ENCODE data around the gene ZNF524. TPM values are rescaled to one million over a fixed set of nuclear protein-coding genes. Genes with fewer than 3 reads are reported as not detected.

Gene ZNF524
- total RNA-seq, 1 donor from 2014 or later, result 9.3 TPM

GRCh38 chr19:55644191-55644833 is 44.2 kb downstream of the ZNF524 start:
- H3K4me3 Mint-ChIP-seq (ENCODE audit: unreplicated experiment), result peak overlapping the region; percentile 93
- H3K36me3 Mint-ChIP-seq (ENCODE audit: low read depth, unreplicated experiment), result peaks cover 23% of the 10 kb centered on the region
- no peak for TF ChIP-seq CTCF (IDR thresholded peaks at IDR 0.05; ENCODE audit: unreplicated experiment)
- peaks cover 27% of the 10 kb centered on the region for H3K27me3 Mint-ChIP-seq (ENCODE audit: unreplicated experiment)
- peaks cover 28% of the 10 kb centered on the region for H3K4me1 Mint-ChIP-seq (ENCODE audit: unreplicated experiment)
- no peak for DNase-seq (ENCODE audit: low spot score)
- no peak overlapping the region for H3K27ac Mint-ChIP-seq (ENCODE audit: unreplicated experiment)
- H3K9me3 Mint-ChIP-seq (ENCODE audit: unreplicated experiment), result no peaks in the 10 kb centered on the region

- DNase-seq (ENCODE audit: low spot score), result no peak
- H3K27ac Mint-ChIP-seq (ENCODE audit: unreplicated experiment), result no peak overlapping the region
- peaks cover 23% of the 10 kb centered on the region for H3K36me3 Mint-ChIP-seq (ENCODE audit: low read depth, unreplicated experiment)
- H3K9me3 Mint-ChIP-seq (ENCODE audit: unreplicated experiment), result no peaks in the 10 kb centered on the region
- no peak for TF ChIP-seq CTCF (IDR thresholded peaks at IDR 0.05; ENCODE audit: unreplicated experiment)
- peak overlapping the region; percentile 93 for H3K4me3 Mint-ChIP-seq (ENCODE audit: unreplicated experiment)
- H3K27me3 Mint-ChIP-seq (ENCODE audit: unreplicated experiment), result peaks cover 32% of the 10 kb centered on the region
- peaks cover 28% of the 10 kb centered on the region for H3K4me1 Mint-ChIP-seq (ENCODE audit: unreplicated experiment)
These were observed 44.9 kb downstream of the ZNF524 start for GRCh38 chr19:55644842-55645511.

GRCh38 chr19:55645512-55645881 is 45.4 kb downstream of the ZNF524 start:
- H3K4me1 Mint-ChIP-seq (ENCODE audit: unreplicated experiment), result peaks cover 25% of the 10 kb centered on the region
- H3K4me3 Mint-ChIP-seq (ENCODE audit: unreplicated experiment), result peak overlapping the region; percentile 77
- no peaks in the 10 kb centered on the region for H3K9me3 Mint-ChIP-seq (ENCODE audit: unreplicated experiment)
- peaks cover 34% of the 10 kb centered on the region for H3K27me3 Mint-ChIP-seq (ENCODE audit: unreplicated experiment)
- peak overlapping the region; percentile 24 for H3K27ac Mint-ChIP-seq (ENCODE audit: unreplicated experiment)
- H3K36me3 Mint-ChIP-seq (ENCODE audit: low read depth, unreplicated experiment), result peaks cover 23% of the 10 kb centered on the region
- no peak for TF ChIP-seq CTCF (IDR thresholded peaks at IDR 0.05; ENCODE audit: unreplicated experiment)
- no peak for DNase-seq (ENCODE audit: low spot score)

- Mint-ChIP-seq H3K36me3 (ENCODE audit: low read depth, unreplicated experiment) (peaks cover 19% of the 10 kb centered on the region), H3K4me1 (ENCODE audit: unreplicated experiment) (peaks cover 19% of the 10 kb centered on the region), H3K9me3 (ENCODE audit: unreplicated experiment) (no peaks in the 10 kb centered on the region), H3K27ac (ENCODE audit: unreplicated experiment) (peak overlapping the region; percentile 30), H3K4me3 (ENCODE audit: unreplicated experiment) (peak overlapping the region; percentile 87), H3K27me3 (ENCODE audit: unreplicated experiment) (peaks cover 32% of the 10 kb centered on the region)
- no peak for DNase-seq (ENCODE audit: low spot score)
- no peak for TF ChIP-seq CTCF (IDR thresholded peaks at IDR 0.05; ENCODE audit: unreplicated experiment)
These were observed 47.0 kb downstream of the ZNF524 start for GRCh38 chr19:55646889-55647731.

All from endothelial cell (in vitro differentiated cells).